Stomach (tissue), 4 donors: ENCODE data around the gene GMDS.

Experiments used
- EP300 ChIP-seq: sonication (generic); formaldehyde crosslinking; IDR thresholded peaks from one replicate; pipeline ENCODE4 v1.6.1; 2017; ENCODE audit warnings: antibody characterized with exemption
- POLR2A ChIP-seq, 4 donors: fragments of 450-650 bp; IDR thresholded peaks; one replicate each; pipeline ENCODE4 v1.6.1; 2016; ENCODE audit warnings: antibody characterized with exemption in 4 of 4, control low read depth in 2 of 4, mild to moderate bottlenecking in 1 of 4, moderate library complexity in 1 of 4
- POLR2AphosphoS5 ChIP-seq, 3 donors: sonication (generic); formaldehyde crosslinking; IDR thresholded peaks; one replicate each; pipeline ENCODE4 v1.6.1; 2016; ENCODE audit warnings: antibody characterized with exemption in 3 of 3
- TF ChIP-seq, protein P1 (sequence below), 7 experiments: fragments of 450-650 bp in 4 of 7; fragments of 200-600 bp in 3 of 7; sonication (generic) in 3 of 7; IDR thresholded peaks; one replicate each; pipeline ENCODE4 v1.5.1; 2016 to 2019; ENCODE audit warnings: antibody characterized with exemption in 7 of 7, control low read depth in 2 of 7, mild to moderate bottlenecking in 1 of 7

DNA sequence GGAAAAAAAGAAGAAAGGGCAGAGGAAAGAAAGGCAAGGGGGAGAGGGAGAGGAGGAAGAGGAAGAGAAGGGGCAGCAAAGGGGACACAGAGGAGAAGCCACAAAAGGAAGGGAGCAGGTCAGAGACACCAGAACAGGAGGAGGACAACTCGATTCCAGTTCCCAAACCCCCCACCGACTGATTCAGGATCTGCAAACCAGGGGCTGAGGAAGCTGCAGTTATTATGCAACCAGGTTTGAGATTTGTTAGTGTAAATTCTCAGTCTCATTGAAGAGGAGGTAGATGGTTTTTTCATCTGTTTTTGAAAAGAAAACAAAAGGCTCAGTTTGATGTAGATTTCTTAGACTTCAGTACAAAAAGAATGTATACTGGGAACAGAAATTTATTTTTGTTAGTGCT, 432.9 kb downstream of the GMDS start:
- TF ChIP-seq, protein P1, sequence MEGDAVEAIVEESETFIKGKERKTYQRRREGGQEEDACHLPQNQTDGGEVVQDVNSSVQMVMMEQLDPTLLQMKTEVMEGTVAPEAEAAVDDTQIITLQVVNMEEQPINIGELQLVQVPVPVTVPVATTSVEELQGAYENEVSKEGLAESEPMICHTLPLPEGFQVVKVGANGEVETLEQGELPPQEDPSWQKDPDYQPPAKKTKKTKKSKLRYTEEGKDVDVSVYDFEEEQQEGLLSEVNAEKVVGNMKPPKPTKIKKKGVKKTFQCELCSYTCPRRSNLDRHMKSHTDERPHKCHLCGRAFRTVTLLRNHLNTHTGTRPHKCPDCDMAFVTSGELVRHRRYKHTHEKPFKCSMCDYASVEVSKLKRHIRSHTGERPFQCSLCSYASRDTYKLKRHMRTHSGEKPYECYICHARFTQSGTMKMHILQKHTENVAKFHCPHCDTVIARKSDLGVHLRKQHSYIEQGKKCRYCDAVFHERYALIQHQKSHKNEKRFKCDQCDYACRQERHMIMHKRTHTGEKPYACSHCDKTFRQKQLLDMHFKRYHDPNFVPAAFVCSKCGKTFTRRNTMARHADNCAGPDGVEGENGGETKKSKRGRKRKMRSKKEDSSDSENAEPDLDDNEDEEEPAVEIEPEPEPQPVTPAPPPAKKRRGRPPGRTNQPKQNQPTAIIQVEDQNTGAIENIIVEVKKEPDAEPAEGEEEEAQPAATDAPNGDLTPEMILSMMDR (IDR thresholded peaks at IDR 0.05) = no peak
- TF ChIP-seq POLR2A (IDR thresholded peaks at IDR 0.05) = no peak
- no peak for TF ChIP-seq POLR2AphosphoS5 (IDR thresholded peaks at IDR 0.05)
- TF ChIP-seq EP300 = no peak
